Kidney (tissue), 14 donors: ENCODE measurements around the gene OR10K1. TPM values are rescaled to one million over a fixed set of nuclear protein-coding genes. Genes with fewer than 3 reads are reported as not detected.

Experiments used
- DNase-seq, 5 donors: peaks; one replicate each; pipeline ENCODE4 v3.0.0-alpha.2; 2013 to 2020
- FAIRE-seq: peaks from 2 replicates; lab custom pipeline; 2012; peaks lifted over from hg19 to GRCh38; lab: Jason Lieb, UNC
- H3K27ac ChIP-seq, 2 donors: one replicate each; pipeline ENCODE4 v1.7.0; 2013; ENCODE audit warnings: low read depth in 2 of 2, low read length in 2 of 2, inconsistent platforms in 1 of 2
- H3K27me3 ChIP-seq: one replicate; pipeline ENCODE4 v1.7.1; 2013; ENCODE audit warnings: low read length, inconsistent platforms; ENCODE audit not compliant: control insufficient read depth, insufficient read depth
- H3K36me3 ChIP-seq, 3 donors: one replicate each; pipeline versions ENCODE4 v1.7.0 to v1.7.1; 2013; ENCODE audit warnings: low read length in 3 of 3, control low read depth in 1 of 3, inconsistent platforms in 1 of 3; ENCODE audit not compliant: insufficient read depth in 3 of 3, control insufficient read depth in 2 of 3
- H3K4me1 ChIP-seq, 3 donors: one replicate each; pipeline versions ENCODE4 v1.7.0 to v1.7.1; 2013; ENCODE audit warnings: low read length in 3 of 3, inconsistent platforms in 1 of 3, low read depth in 1 of 3; ENCODE audit not compliant: control insufficient read depth in 2 of 3, insufficient read depth in 2 of 3
- H3K4me3 ChIP-seq, 3 donors: one replicate each; pipeline versions ENCODE4 v1.7.0 to v1.8.1; 2013; ENCODE audit warnings: low read length in 3 of 3, control low read depth in 1 of 3, inconsistent platforms in 1 of 3
- H3K9ac ChIP-seq, 3 donors: one replicate each; pipeline versions ENCODE4 v1.7.0 to v1.7.1; 2013; ENCODE audit warnings: low read length in 3 of 3, control low read depth in 1 of 3, inconsistent platforms in 1 of 3
- H3K9me3 ChIP-seq, 3 donors: one replicate each; pipeline versions ENCODE4 v1.7.0 to v1.7.1; 2013; ENCODE audit warnings: low read length in 3 of 3, control low read depth in 1 of 3, inconsistent platforms in 1 of 3; ENCODE audit not compliant: control insufficient read depth in 2 of 3, insufficient read depth in 1 of 3
- intact Hi-C: fragments of 100-400 bp; cut with DNase I; formaldehyde crosslinking; loops from one replicate; pipeline ENCODE4 v1.11.1; 2022
- polyA plus RNA-seq: library from polyadenylated mRNA; stranded (reverse); fragments of 350-450 nt; fragmentation: Illumina TruSeq; extraction: RNeasy Lipid Tissue Mini Kit (QIAGEN cat#74804); gene quantifications from one replicate; pipeline ENCODE4 v1.2.3, GENCODE V29; 2014; ENCODE audit warnings: low read depth, low replicate concordance; ENCODE audit not compliant: insufficient read depth
- total RNA-seq: library from RNA; stranded (reverse); fragmentation: NEBNext Ultra II Directional; extraction: Animal tissue kit (Norgen Biotek cat#: 25700); gene quantifications from one replicate; pipeline ENCODE4 v1.2.1, GENCODE V29; 2021
- TF ChIP-seq, protein P1 (sequence below): IDR thresholded peaks from 3 replicates; pipeline ENCODE4 v1.5.1; 2012; ENCODE audit warnings: mild to moderate bottlenecking, moderate library complexity, borderline replicate concordance; ENCODE audit not compliant: insufficient read depth; ENCODE audit errors: extremely low read depth
- donor health status: control.
- donor health status: control.
- donor health status: control.
- donor health status: control.
- donor health status: control.
- donor health status: DM: yes; HTN: yes; CAD: no.
- donor health status: Normal renal cell carcinoma (clear cell type).

OR10K1 gene
- total and polyA plus RNA-seq, 2 donors from 2014 or later, result not detected

DNA sequence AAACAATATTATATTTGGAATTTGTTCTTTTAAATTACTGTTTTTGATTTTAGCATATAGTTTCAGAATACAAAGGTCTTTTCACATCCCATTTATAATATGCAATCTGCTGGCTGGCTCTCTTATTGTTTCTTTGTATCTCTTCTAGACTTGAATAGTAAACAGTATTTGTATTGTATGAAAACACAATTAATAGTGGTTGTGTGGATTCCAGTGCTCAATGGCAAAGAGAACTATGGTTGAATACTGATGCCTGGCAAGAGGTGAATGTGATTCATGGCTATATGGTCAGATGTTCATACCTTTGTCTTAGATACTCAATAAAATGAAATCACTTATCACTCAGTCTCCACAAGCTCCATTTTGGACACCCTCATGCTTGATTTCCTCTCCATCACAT is 55.3 kb downstream of the OR10K1 start:
- Histone ChIP-seq H3K27ac (no peak overlapping the region), H3K27me3 (no peaks in the 10 kb centered on the region), H3K4me3 (no peak overlapping the region), H3K9ac (no peak overlapping the region), H3K9me3 (no peaks in the 10 kb centered on the region), H3K4me1 (no peaks in the 10 kb centered on the region), H3K36me3 (no peaks in the 10 kb centered on the region)
- TF ChIP-seq, protein P1, sequence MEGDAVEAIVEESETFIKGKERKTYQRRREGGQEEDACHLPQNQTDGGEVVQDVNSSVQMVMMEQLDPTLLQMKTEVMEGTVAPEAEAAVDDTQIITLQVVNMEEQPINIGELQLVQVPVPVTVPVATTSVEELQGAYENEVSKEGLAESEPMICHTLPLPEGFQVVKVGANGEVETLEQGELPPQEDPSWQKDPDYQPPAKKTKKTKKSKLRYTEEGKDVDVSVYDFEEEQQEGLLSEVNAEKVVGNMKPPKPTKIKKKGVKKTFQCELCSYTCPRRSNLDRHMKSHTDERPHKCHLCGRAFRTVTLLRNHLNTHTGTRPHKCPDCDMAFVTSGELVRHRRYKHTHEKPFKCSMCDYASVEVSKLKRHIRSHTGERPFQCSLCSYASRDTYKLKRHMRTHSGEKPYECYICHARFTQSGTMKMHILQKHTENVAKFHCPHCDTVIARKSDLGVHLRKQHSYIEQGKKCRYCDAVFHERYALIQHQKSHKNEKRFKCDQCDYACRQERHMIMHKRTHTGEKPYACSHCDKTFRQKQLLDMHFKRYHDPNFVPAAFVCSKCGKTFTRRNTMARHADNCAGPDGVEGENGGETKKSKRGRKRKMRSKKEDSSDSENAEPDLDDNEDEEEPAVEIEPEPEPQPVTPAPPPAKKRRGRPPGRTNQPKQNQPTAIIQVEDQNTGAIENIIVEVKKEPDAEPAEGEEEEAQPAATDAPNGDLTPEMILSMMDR, result no peak
- no peak for FAIRE-seq
- intact Hi-C loops, result no loop called here
- no peak for DNase-seq

Other genes starting within 250 kb of the OR10K1 start
- 0.22 TPM for gene CD1A, start 207.4 kb upstream of the OR10K1 start, total RNA-seq
- not detected for gene CD1A, start 207.4 kb upstream of the OR10K1 start, polyA plus RNA-seq
- gene CD1C, start 171.9 kb upstream of the OR10K1 start, total RNA-seq, result 4.8 TPM
- 0.45 TPM for gene CD1C, start 171.9 kb upstream of the OR10K1 start, polyA plus RNA-seq
- 0.60 TPM for gene CD1B, start 130.3 kb upstream of the OR10K1 start, total RNA-seq
- gene CD1B, start 130.3 kb upstream of the OR10K1 start, polyA plus RNA-seq, result not detected
- 3.5 TPM for gene CD1E, start 107.9 kb upstream of the OR10K1 start, total RNA-seq
- not detected for gene CD1E, start 107.9 kb upstream of the OR10K1 start, polyA plus RNA-seq
- gene OR10T2, start 62.4 kb upstream of the OR10K1 start, total RNA-seq, result not detected
- not detected for gene OR10T2, start 62.4 kb upstream of the OR10K1 start, polyA plus RNA-seq
- gene OR10K2, start 35.6 kb upstream of the OR10K1 start, total RNA-seq, result not detected
- not detected for gene OR10K2, start 35.6 kb upstream of the OR10K1 start, polyA plus RNA-seq
- gene OR10R2, start 10.4 kb downstream of the OR10K1 start, total RNA-seq, result not detected
- not detected for gene OR10R2, start 10.4 kb downstream of the OR10K1 start, polyA plus RNA-seq
- not detected for gene OR6Y1, start 92.6 kb downstream of the OR10K1 start, total RNA-seq
- gene OR6Y1, start 92.6 kb downstream of the OR10K1 start, polyA plus RNA-seq, result not detected
- gene OR6P1, start 108.7 kb downstream of the OR10K1 start, total RNA-seq, result not detected
- gene OR6P1, start 108.7 kb downstream of the OR10K1 start, polyA plus RNA-seq, result not detected
- gene OR10X1, start 118.1 kb downstream of the OR10K1 start, total RNA-seq, result not detected
- not detected for gene OR10X1, start 118.1 kb downstream of the OR10K1 start, polyA plus RNA-seq
- not detected for gene OR10Z1, start 143.4 kb downstream of the OR10K1 start, total RNA-seq
- not detected for gene OR10Z1, start 143.4 kb downstream of the OR10K1 start, polyA plus RNA-seq
- 0.28 TPM for gene SPTA1, start 224.9 kb downstream of the OR10K1 start, total RNA-seq
- gene SPTA1, start 224.9 kb downstream of the OR10K1 start, polyA plus RNA-seq, result not detected
- gene OR6K2, start 238.8 kb downstream of the OR10K1 start, total RNA-seq, result not detected
- gene OR6K2, start 238.8 kb downstream of the OR10K1 start, polyA plus RNA-seq, result not detected